H1 (cell line): ENCODE measurements around the gene SYNPO. TPM values are rescaled to one million over a fixed set of nuclear protein-coding genes. Genes with fewer than 3 reads are reported as not detected.
A peak's percentile ranks its signal among the peaks of the same experiment; 100 is the strongest.

ENCODE experiments used
- CTCF ChIA-PET: fragments of 300-600 bp; sonication (Branson Sonifier 250); formaldehyde crosslinking; loops from one replicate; lab custom pipeline; 2021; ENCODE audit not compliant: partially characterized antibody; lab: Charles Lee
- POLR2A ChIA-PET: fragments of 300-600 bp; sonication (Branson Sonifier 250); formaldehyde crosslinking; loops from one replicate; lab custom pipeline; 2021; ENCODE audit warnings: inconsistent platforms; ENCODE audit not compliant: partially characterized antibody; lab: Charles Lee
- DNase-seq, 2 experiments: peaks; one replicate each; pipeline versions ENCODE4 v3.0.0 to v3.0.0-alpha.2; 2010 to 2022; ENCODE audit warnings: low spot score in 2 of 2, low read depth in 1 of 2, mixed read lengths in 1 of 2
- FAIRE-seq: peaks from 2 replicates; lab custom pipeline; 2011; peaks lifted over from hg19 to GRCh38; lab: Jason Lieb, UNC
- H2AFZ ChIP-seq: 2 replicates; pipeline ENCODE4 v1.8.1; 2012; ENCODE audit warnings: low read length, inconsistent platforms
- H2AK5ac ChIP-seq: 2 replicates; pipeline ENCODE4 v1.6.1; 2013; ENCODE audit warnings: low read depth, low read length
- H2BK120ac ChIP-seq: replicated peaks from 2 replicates; pipeline ENCODE3; 2013; ENCODE audit warnings: low read depth, low read length, inconsistent platforms
- H2BK12ac ChIP-seq: 2 replicates; pipeline ENCODE4 v1.6.1; 2013; ENCODE audit warnings: low read depth, low read length
- H2BK15ac ChIP-seq: 2 replicates; pipeline ENCODE4 v1.6.1; 2013; ENCODE audit warnings: low read length
- H2BK20ac ChIP-seq: 2 replicates; pipeline ENCODE4 v1.6.1; 2013; ENCODE audit warnings: low read length
- H2BK5ac ChIP-seq: 2 replicates; pipeline ENCODE4 v1.6.1; 2013; ENCODE audit warnings: low read depth, low read length
- H3K14ac ChIP-seq: 2 replicates; pipeline ENCODE4 v1.6.1; 2013; ENCODE audit warnings: inconsistent platforms; ENCODE audit not compliant: insufficient read length
- H3K18ac ChIP-seq: 2 replicates; pipeline ENCODE4 v1.6.1; 2013; ENCODE audit warnings: low read length; ENCODE audit errors: extremely low read depth
- H3K23ac ChIP-seq: 2 replicates; pipeline ENCODE4 v1.6.1; 2013; ENCODE audit warnings: inconsistent platforms; ENCODE audit not compliant: insufficient read length
- H3K23me2 ChIP-seq: 2 replicates; pipeline ENCODE4 v1.6.1; 2013; ENCODE audit warnings: low read depth, low read length
- H3K27ac ChIP-seq: 2 replicates; pipeline ENCODE4 v1.6.1; 2011; ENCODE audit warnings: low read depth, low read length, inconsistent platforms
- H3K27me3 ChIP-seq, 4 experiments: replicated peaks in 1 of 4; 1 replicate in 1 of 4; 2 replicates in 3 of 4; pipeline versions ENCODE4 v1.6.1 to v1.8.1; 2011 to 2013; ENCODE audit warnings: low read length in 3 of 4, mild to moderate bottlenecking in 3 of 4, inconsistent platforms in 2 of 4, mixed read lengths in 2 of 4, moderate library complexity in 1 of 4; ENCODE audit not compliant: control insufficient read depth in 3 of 4, insufficient read depth in 3 of 4; ENCODE audit errors: extremely low read depth in 1 of 4
- H3K36me3 ChIP-seq, 4 experiments: 2 replicates each; pipeline versions ENCODE4 v1.6.1 to v1.8.1; 2011 to 2013; ENCODE audit warnings: mild to moderate bottlenecking in 4 of 4, low read length in 3 of 4, moderate library complexity in 2 of 4, control low read depth in 1 of 4, inconsistent platforms in 1 of 4; ENCODE audit not compliant: insufficient read depth in 4 of 4, control insufficient read depth in 2 of 4
- H3K4ac ChIP-seq: replicated peaks from 2 replicates; pipeline ENCODE3; 2013; ENCODE audit warnings: low read length, low read depth, mixed read lengths, inconsistent platforms; ENCODE audit not compliant: insufficient read length
- H3K4me1 ChIP-seq, 4 experiments: replicated peaks in 1 of 4; 1 replicate in 1 of 4; 2 replicates in 3 of 4; pipeline versions ENCODE4 v1.6.1 to v1.8.1; 2011 to 2013; ENCODE audit warnings: low read length in 3 of 4, inconsistent platforms in 2 of 4, mixed read lengths in 1 of 4; ENCODE audit not compliant: insufficient read depth in 4 of 4, control insufficient read depth in 3 of 4
- H3K4me2 ChIP-seq, 2 experiments: 2 replicates each; pipeline versions ENCODE4 v1.6.1 to v1.8.1; 2011 to 2013; ENCODE audit warnings: low read depth in 2 of 2, low read length in 2 of 2, control low read depth in 1 of 2, inconsistent platforms in 1 of 2, mild to moderate bottlenecking in 1 of 2; ENCODE audit not compliant: insufficient read depth in 1 of 2
- H3K4me3 ChIP-seq, 4 experiments: fragments of 200-600, 300-600 bp in 1 of 4; sonication (generic), shearing (Covaris generic), sonication (Bioruptor Twin) in 1 of 4; 2 replicates each; pipeline versions ENCODE4 v1.5.1 to v1.8.1; 2011 to 2016; ENCODE audit warnings: low read length in 4 of 4, low read depth in 3 of 4, control low read depth in 2 of 4, inconsistent platforms in 2 of 4, mild to moderate bottlenecking in 2 of 4, mixed read lengths in 1 of 4, moderate library complexity in 1 of 4; ENCODE audit not compliant: insufficient read depth in 2 of 4; ENCODE audit errors: extremely low read depth in 1 of 4
- H3K56ac ChIP-seq: replicated peaks from 2 replicates; pipeline ENCODE3; 2013; ENCODE audit warnings: low read depth, mild to moderate bottlenecking, mixed read lengths, low read length, inconsistent platforms; ENCODE audit not compliant: insufficient read length
- H3K79me1 ChIP-seq: 2 replicates; pipeline ENCODE4 v1.6.1; 2013; ENCODE audit warnings: low read depth, low read length, control low read depth
- H3K79me2 ChIP-seq, 2 experiments: 2 replicates each; pipeline versions ENCODE4 v1.6.1 to v1.8.1; 2012 to 2013; ENCODE audit warnings: low read length in 2 of 2, mild to moderate bottlenecking in 2 of 2, inconsistent platforms in 1 of 2; ENCODE audit not compliant: insufficient read depth in 2 of 2, control insufficient read depth in 1 of 2
- H3K9ac ChIP-seq, 4 experiments: replicated peaks in 1 of 4; 1 replicate in 1 of 4; 2 replicates in 3 of 4; pipeline versions ENCODE4 v1.6.1 to v1.8.1; 2011 to 2013; ENCODE audit warnings: low read depth in 3 of 4, low read length in 3 of 4, control low read depth in 2 of 4, mild to moderate bottlenecking in 2 of 4, moderate library complexity in 2 of 4, inconsistent platforms in 1 of 4; ENCODE audit errors: extremely low read depth in 1 of 4
- H3K9me3 ChIP-seq, 2 experiments: 2 replicates each; pipeline versions ENCODE4 v1.6.1 to v1.8.1; 2012 to 2013; ENCODE audit warnings: mild to moderate bottlenecking in 2 of 2, moderate library complexity in 2 of 2, control low read depth in 1 of 2, inconsistent platforms in 1 of 2, low read depth in 1 of 2, low read length in 1 of 2, mixed read lengths in 1 of 2; ENCODE audit not compliant: insufficient read depth in 2 of 2
- H4K20me1 ChIP-seq, 2 experiments: replicated peaks in 1 of 2; 2 replicates each; pipeline versions ENCODE3 to v1.8.1; 2011 to 2013; ENCODE audit warnings: inconsistent platforms in 2 of 2, low read length in 2 of 2, mild to moderate bottlenecking in 1 of 2; ENCODE audit not compliant: insufficient read depth in 2 of 2, control insufficient read depth in 1 of 2
- H4K5ac ChIP-seq: 2 replicates; pipeline ENCODE4 v1.6.1; 2013; ENCODE audit warnings: low read length, low read depth, mixed read lengths, inconsistent platforms; ENCODE audit not compliant: insufficient read length
- H4K8ac ChIP-seq: 2 replicates; pipeline ENCODE4 v1.8.0; 2013; ENCODE audit warnings: mild to moderate bottlenecking, moderate library complexity, low read length, inconsistent platforms; ENCODE audit not compliant: insufficient read depth; ENCODE audit errors: extremely low read depth
- H4K91ac ChIP-seq: replicated peaks from 2 replicates; pipeline ENCODE3; 2013; ENCODE audit warnings: low read length, mixed read lengths, inconsistent platforms; ENCODE audit not compliant: insufficient read length
- BRCA1 ChIP-seq: IDR thresholded peaks from 2 replicates; pipeline ENCODE4 v1.6.1; 2012; ENCODE audit warnings: low read depth, low read length, improper control_type of control experiment
- CBX8 ChIP-seq: fragments of 300-800, 300-1000 bp; sonication (generic); IDR thresholded peaks from 2 replicates; pipeline ENCODE4 v1.7.1; 2016; ENCODE audit warnings: low read depth, low read length, borderline replicate concordance
- EGR1 ChIP-seq: IDR thresholded peaks from 2 replicates; pipeline ENCODE4 v1.6.1; 2011; ENCODE audit warnings: low read depth, low read length, borderline replicate concordance
- GTF2F1 ChIP-seq: IDR thresholded peaks from 2 replicates; pipeline ENCODE4 v1.6.1; 2012; ENCODE audit warnings: low read depth, low read length, improper control_type of control experiment, borderline replicate concordance
- JUN ChIP-seq: IDR thresholded peaks from 2 replicates; pipeline ENCODE4 v1.6.1; 2011; ENCODE audit warnings: low read depth, mild to moderate bottlenecking, improper control_type of control experiment, low read length
- KDM5A ChIP-seq: fragments of 200-600 bp; IDR thresholded peaks from 2 replicates; pipeline ENCODE4 v1.7.1; 2012; ENCODE audit warnings: mild to moderate bottlenecking, low read length, inconsistent platforms, mixed read lengths
- MAFK ChIP-seq: IDR thresholded peaks from 2 replicates; pipeline ENCODE4 v1.6.1; 2012; ENCODE audit warnings: low read depth, mild to moderate bottlenecking, improper control_type of control experiment, low read length
- MAX ChIP-seq: IDR thresholded peaks from 2 replicates; pipeline ENCODE4 v1.6.1; 2012; ENCODE audit warnings: inconsistent platforms
- NANOG ChIP-seq: IDR thresholded peaks from 2 replicates; pipeline ENCODE4 v1.6.1; 2011; ENCODE audit warnings: low read length, low read depth, mild to moderate bottlenecking, inconsistent platforms; ENCODE audit not compliant: insufficient read depth, poor library complexity, severe bottlenecking
- PHF8 ChIP-seq: fragments of 200-600 bp; sonication (generic); conservative IDR thresholded peaks from 2 replicates; pipeline ENCODE4 v1.7.1; 2012; ENCODE audit warnings: low read depth, mild to moderate bottlenecking, inconsistent platforms, low read length, moderate library complexity
- POU5F1 ChIP-seq: IDR thresholded peaks from 2 replicates; pipeline ENCODE4 v1.6.1; 2011; ENCODE audit warnings: low read depth, mild to moderate bottlenecking, low read length, moderate library complexity
- RXRA ChIP-seq: IDR thresholded peaks from 2 replicates; pipeline ENCODE4 v1.6.1; 2011; ENCODE audit warnings: low read depth, mild to moderate bottlenecking, low read length, moderate library complexity; ENCODE audit not compliant: insufficient read depth
- TEAD4 ChIP-seq: IDR thresholded peaks from 2 replicates; pipeline ENCODE4 v1.6.1; 2012; ENCODE audit warnings: low read depth, low read length, inconsistent platforms, mixed read lengths
- ZNF274 ChIP-seq: IDR thresholded peaks from 2 replicates; pipeline ENCODE4 v1.7.0; 2012; ENCODE audit warnings: low read length, borderline replicate concordance; ENCODE audit errors: extremely low read depth
- WGBS, 2 experiments: shearing (Covaris generic) in 1 of 2; methylation state at CpG; one replicate each; pipeline versions ENCODE4 v1.1.6 to v1.1.7; 2013 to 2015; ENCODE audit warnings: low lambda C conversion rate in 2 of 2, mixed read lengths in 2 of 2, inconsistent platforms in 1 of 2, low coverage in 1 of 2, missing lambda C conversion rate in 1 of 2; ENCODE audit not compliant: insufficient replicate concordance in 2 of 2, insufficient coverage in 1 of 2, insufficient read length in 1 of 2; ENCODE audit errors: extremely low coverage in 1 of 2, missing lambda C conversion rate in 1 of 2; 5-methylcytosine and 5-hydroxymethylcytosine counted together
- polyA plus RNA-seq, 7 experiments: library from polyadenylated mRNA; depleted of rRNA in 3 of 7; stranded (reverse) in 5 of 7; unstranded in 2 of 7; fragments of >200 nt in 5 of 7; fragments of 200-250 nt in 2 of 7; gene quantifications; 1 replicate in 5 of 7; 2 replicates in 1 of 7; 4 replicates in 1 of 7; pipeline versions ENCODE4 v1.2.1 to v1.2.3, GENCODE V29; 2011 to 2013; ENCODE audit warnings: missing spikeins in 2 of 7, mixed read lengths in 2 of 7
- total RNA-seq: library from RNA; stranded (reverse); fragmentation: NEBNext Ultra II Directional; extraction: Animal tissue kit (Norgen Biotek cat#: 25700); gene quantifications from 2 replicates; pipeline ENCODE4 v1.2.1, GENCODE V29; 2021

Gene SYNPO
- total and polyA plus RNA-seq, 2 of the 8 experiments (the other 6 are each of a cell fraction or from before 2014, with no cell fraction given), result 2.3 TPM

DNA sequence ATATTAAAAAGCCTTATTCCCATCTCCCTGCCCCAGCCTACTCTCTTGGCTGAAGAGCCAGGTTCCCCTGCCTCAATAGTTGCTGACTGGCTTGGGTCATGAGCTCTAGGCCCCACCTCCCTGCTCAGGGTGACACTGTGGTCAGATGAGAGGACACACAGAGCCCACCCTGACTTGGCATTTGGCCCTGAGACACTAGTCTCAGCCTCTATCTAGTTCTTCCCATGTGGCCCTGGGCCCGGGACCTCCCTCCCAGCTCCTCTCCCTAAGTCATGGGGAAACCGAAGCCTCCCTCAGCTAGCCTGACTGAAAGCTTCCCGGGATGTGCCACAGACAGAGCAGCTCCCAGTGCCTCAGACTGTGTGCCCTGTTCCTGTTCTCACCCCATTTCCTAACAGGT is 14.8 kb downstream of the SYNPO start:
- CTCF ChIA-PET, result interaction anchor here (0.9 to 20.1 kb wide), 14 partner anchors 10 to 198 kb away, joined by 3 to 303 read pairs (median 6); partner anchors contain the start of genes IRGM and SYNPO
- no peaks in the 10 kb centered on the region for H3K79me1 ChIP-seq
- TF ChIP-seq GTF2F1, result no peak
- TF ChIP-seq POU5F1, result no peak
- TF ChIP-seq TEAD4, result no peak
- TF ChIP-seq MAFK, result no peak
- TF ChIP-seq ZNF274, result no peak
- no peak for TF ChIP-seq RXRA
- no peak for TF ChIP-seq BRCA1
- TF ChIP-seq EGR1, result no peak
- no peak for TF ChIP-seq MAX
- TF ChIP-seq NANOG, result no peak
- TF ChIP-seq KDM5A, result no peak
- no peak for TF ChIP-seq PHF8
- no peak for TF ChIP-seq JUN
- no peak for TF ChIP-seq CBX8

More for the DNA sequence above, 14.8 kb downstream of the SYNPO start:
- H3K9ac ChIP-seq, result no peak overlapping the region
- no peak overlapping the region for H3K18ac ChIP-seq
- POLR2A ChIA-PET, result interaction anchor here (1.7 kb wide), 1 partner anchor 96 kb away, joined by 11 read pairs; no protein-coding TSS in a partner anchor
- H4K20me1 ChIP-seq, result no peaks in the 10 kb centered on the region
- no peaks in the 10 kb centered on the region for H3K9me3 ChIP-seq
- no peak overlapping the region for H3K4me3 ChIP-seq
- H3K14ac ChIP-seq, result no peak overlapping the region
- H2AK5ac ChIP-seq, result 0 out of 2 replicates have a peak overlapping the region, but pooled peaks have one; percentile 57
- H3K27ac ChIP-seq, result no peak overlapping the region
- H4K8ac ChIP-seq, result no peak overlapping the region; the same call in 1 of the 2 replicates
- H2BK5ac ChIP-seq, result no peak overlapping the region
- no peak overlapping the region for H3K23ac ChIP-seq
- no peak overlapping the region for H2BK120ac ChIP-seq
- peak overlapping the region; percentile 12; the same call in 1 of the 2 replicates for H2BK12ac ChIP-seq
- H2AFZ ChIP-seq, result no peak overlapping the region
- no peak overlapping the region for H3K56ac ChIP-seq
- DNase-seq (no peak), FAIRE-seq (no peak)
- H3K4me1 ChIP-seq, result peaks cover 0 to 4% (median 2%) of the 10 kb centered on the region in 4 experiments; a peak in 5 of 7 replicates
- no peak overlapping the region for H4K5ac ChIP-seq
- peak overlapping the region; percentile 14 for H3K4ac ChIP-seq
- H3K4me2 ChIP-seq, result no peak overlapping the region; a peak in 1 of 4 replicates
- H3K79me2 ChIP-seq, result no peaks in the 10 kb centered on the region
- H2BK20ac ChIP-seq, result 0 out of 2 replicates have a peak overlapping the region, but pooled peaks have one; percentile 43
- no peaks in the 10 kb centered on the region for H3K36me3 ChIP-seq
- H3K23me2 ChIP-seq, result peaks cover 2% of the 10 kb centered on the region; the same call in 1 of the 2 replicates
- H3K27me3 ChIP-seq, result no peaks in the 10 kb centered on the region; a peak in 1 of 7 replicates
- 93% methylated on average over 3 of the region's 3 CpGs; no CpG with 5 or more reads in 1 of the 2 experiments for WGBS, 2 experiments
- H2BK15ac ChIP-seq, result 0 out of 2 replicates have a peak overlapping the region, but pooled peaks have one; percentile 92
- H4K91ac ChIP-seq, result no peak overlapping the region
